ENCODE data around the gene SETMAR. TPM values are rescaled to one million over a fixed set of nuclear protein-coding genes. Genes with fewer than 3 reads are reported as not detected.
A peak's percentile ranks its signal among the peaks of the same experiment; 100 is the strongest.

SETMAR gene
- total and polyA plus RNA-seq, 2 of the 13 experiments (the other 11 are each of a cell fraction or from before 2014, with no cell fraction given) = 7.0 to 16.7 TPM

DNA sequence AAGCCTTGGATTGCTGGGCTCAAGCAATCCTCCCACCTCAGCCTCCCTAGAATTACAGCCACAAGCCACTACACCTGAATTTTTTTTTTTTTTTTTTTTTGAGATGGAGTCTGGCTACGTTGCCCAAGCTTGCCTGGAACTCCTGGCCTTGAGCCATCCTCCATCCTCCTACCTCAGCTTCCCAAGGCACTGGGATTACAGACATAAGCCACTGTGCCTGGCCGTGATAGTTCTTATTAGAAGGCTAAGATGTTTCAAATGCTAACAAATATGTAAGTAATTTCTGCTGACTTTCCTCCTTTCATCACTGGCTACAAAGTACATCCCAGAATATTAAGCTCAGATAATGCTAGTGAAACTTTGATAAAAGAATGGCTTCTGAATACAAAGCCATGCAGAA is 5.7 kb upstream of the SETMAR start (continued):
- no peak for TF ChIP-seq ZNF678 (CRISPR knock-in tag; IDR thresholded peaks at IDR 0.05)
- TF ChIP-seq RNF2 (conservative IDR thresholded peaks at IDR 0.05; ENCODE audit: low read depth) = no peak
- no peak for TF ChIP-seq TFAP4 (IDR thresholded peaks at IDR 0.05; ENCODE audit: borderline replicate concordance, low read depth)
- TF ChIP-seq ETV6 (CRISPR knock-in tag; conservative IDR thresholded peaks at IDR 0.05) = no peak
- no peak for TF ChIP-seq MYNN (CRISPR knock-in tag; IDR thresholded peaks at IDR 0.05; ENCODE audit: low read depth)

DNA sequence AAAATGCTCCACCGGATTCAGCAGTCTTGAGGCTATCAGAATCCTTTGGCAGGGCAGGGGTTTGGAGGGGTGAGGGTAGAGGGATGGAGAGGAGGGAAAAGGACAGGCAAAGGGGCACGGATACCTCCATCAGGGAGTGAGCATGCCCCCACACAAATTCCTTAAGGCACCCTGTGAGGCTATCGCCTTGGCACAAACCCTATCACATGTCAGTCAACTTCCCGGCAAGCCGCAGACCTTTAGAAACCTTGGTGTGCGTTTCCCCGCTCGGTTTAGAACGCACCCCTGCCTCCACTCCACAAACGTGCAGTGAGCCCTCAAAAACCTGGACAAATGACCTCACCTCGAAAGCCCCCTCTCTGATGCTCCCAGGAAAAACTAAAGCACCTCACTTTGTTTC is 422 bp upstream of the SETMAR start:
- FAIRE-seq = no peak
- H3K9ac ChIP-seq (ENCODE audit: insufficient read depth, low read depth, low read length) = no peak overlapping the region
- CTCF ChIA-PET (ENCODE audit: low intra/inter-chr PET ratio, low total read pairs) = no interaction called here

More for the DNA sequence above, 422 bp upstream of the SETMAR start:
- Histone ChIP-seq H4K20me1 (ENCODE audit: insufficient read depth, low read length) (no peaks in the 10 kb centered on the region), H3K9me3 (ENCODE audit: low read length) (no peaks in the 10 kb centered on the region), H3K4me1 (ENCODE audit: insufficient read depth, low read length) (peaks cover 33% of the 10 kb centered on the region), H3K79me2 (ENCODE audit: insufficient read depth, low read length) (peaks cover 12% of the 10 kb centered on the region), H3K36me3 (replicated peaks in 1 of 2; ENCODE audit: control insufficient read depth in 1 of 2, insufficient read depth in 2 of 2, low read length in 2 of 2) (0 out of 5 replicates have a peak, but pooled peaks cover 0 to 3% of the 10 kb centered on the region in 2 experiments), H3K4me2 (ENCODE audit: low read depth, low read length) (peak overlapping the region; percentile 99; the same call in 1 of the 2 replicates), H3K27me3 (ENCODE audit: control insufficient read depth in 1 of 2, insufficient read depth in 2 of 2, low read length in 2 of 2) (no peaks in the 10 kb centered on the region; a peak in 1 of 5 replicates), H3K27ac (ENCODE audit: extremely low read length, insufficient read depth, low read length) (no peak overlapping the region), H3K4me3 (replicated peaks in 1 of 3; ENCODE audit: insufficient read depth in 1 of 3, low read depth in 2 of 3, low read length in 3 of 3) (no peak overlapping the region; a peak in 2 of 6 replicates), H2AFZ (ENCODE audit: low read length) (peak overlapping the region; percentile 31)
- intact Hi-C loops (cut with micrococcal nuclease; ENCODE audit: unreplicated experiment) = no loop called here
- 93% methylated on average over 11 of the region's 11 CpGs for WGBS (ENCODE audit: low lambda C conversion rate)
- DNase-seq (ENCODE audit: low spot score) (no peak), ATAC-seq (no peak)
- BruUV-seq (replicated peaks) = no TSS peak
- no peak for TF ChIP-seq ZZZ3 (CRISPR knock-in tag; IDR thresholded peaks at IDR 0.05; ENCODE audit: borderline replicate concordance)
- TF ChIP-seq ZNF446 (CRISPR knock-in tag; IDR thresholded peaks at IDR 0.05) = 0 out of 2 replicates have a peak, but pooled peaks have one; percentile 16
- 0 out of 2 replicates have a peak, but pooled peaks have one; percentile 4 for TF ChIP-seq SNAPC4 (CRISPR knock-in tag; IDR thresholded peaks at IDR 0.05)
- TF ChIP-seq ZNF124 (CRISPR knock-in tag; IDR thresholded peaks at IDR 0.05) = 0 out of 2 replicates have a peak, but pooled peaks have one; percentile 6
- TF ChIP-seq, protein P1, sequence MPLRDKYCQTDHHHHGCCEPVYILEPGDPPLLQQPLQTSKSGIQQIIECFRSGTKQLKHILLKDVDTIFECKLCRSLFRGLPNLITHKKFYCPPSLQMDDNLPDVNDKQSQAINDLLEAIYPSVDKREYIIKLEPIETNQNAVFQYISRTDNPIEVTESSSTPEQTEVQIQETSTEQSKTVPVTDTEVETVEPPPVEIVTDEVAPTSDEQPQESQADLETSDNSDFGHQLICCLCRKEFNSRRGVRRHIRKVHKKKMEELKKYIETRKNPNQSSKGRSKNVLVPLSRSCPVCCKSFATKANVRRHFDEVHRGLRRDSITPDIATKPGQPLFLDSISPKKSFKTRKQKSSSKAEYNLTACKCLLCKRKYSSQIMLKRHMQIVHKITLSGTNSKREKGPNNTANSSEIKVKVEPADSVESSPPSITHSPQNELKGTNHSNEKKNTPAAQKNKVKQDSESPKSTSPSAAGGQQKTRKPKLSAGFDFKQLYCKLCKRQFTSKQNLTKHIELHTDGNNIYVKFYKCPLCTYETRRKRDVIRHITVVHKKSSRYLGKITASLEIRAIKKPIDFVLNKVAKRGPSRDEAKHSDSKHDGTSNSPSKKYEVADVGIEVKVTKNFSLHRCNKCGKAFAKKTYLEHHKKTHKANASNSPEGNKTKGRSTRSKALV (CRISPR knock-in tag; IDR thresholded peaks at IDR 0.05) = no peak
- TF ChIP-seq ZNF101 (CRISPR knock-in tag; IDR thresholded peaks at IDR 0.05; ENCODE audit: borderline replicate concordance, low read depth) = no peak
- in situ Hi-C loops (cut with HindIII; ENCODE audit: extremely low pct_ligation_motif_present, low pct_unique_long_range_greater_than_20kb) = no loop called here
- POLR2A ChIA-PET = no interaction called here
